H1 (cell line): ENCODE measurements around the gene SRRM2. TPM values are rescaled to one million over a fixed set of nuclear protein-coding genes. Genes with fewer than 3 reads are reported as not detected.

Experiments used
- CTCF ChIA-PET: fragments of 300-600 bp; sonication (Branson Sonifier 250); formaldehyde crosslinking; loops from one replicate; lab custom pipeline; 2021; ENCODE audit not compliant: partially characterized antibody; lab: Charles Lee
- POLR2A ChIA-PET: fragments of 300-600 bp; sonication (Branson Sonifier 250); formaldehyde crosslinking; loops from one replicate; lab custom pipeline; 2021; ENCODE audit warnings: inconsistent platforms; ENCODE audit not compliant: partially characterized antibody; lab: Charles Lee
- DNase-seq, 2 experiments: peaks; one replicate each; pipeline versions ENCODE4 v3.0.0 to v3.0.0-alpha.2; 2010 to 2022; ENCODE audit warnings: low spot score in 2 of 2, low read depth in 1 of 2, mixed read lengths in 1 of 2
- FAIRE-seq: peaks from 2 replicates; lab custom pipeline; 2011; peaks lifted over from hg19 to GRCh38; lab: Jason Lieb, UNC
- H2AFZ ChIP-seq: 2 replicates; pipeline ENCODE4 v1.8.1; 2012; ENCODE audit warnings: low read length, inconsistent platforms
- H2AK5ac ChIP-seq: 2 replicates; pipeline ENCODE4 v1.6.1; 2013; ENCODE audit warnings: low read depth, low read length
- H2BK120ac ChIP-seq: replicated peaks from 2 replicates; pipeline ENCODE3; 2013; ENCODE audit warnings: low read depth, low read length, inconsistent platforms
- H2BK12ac ChIP-seq: 2 replicates; pipeline ENCODE4 v1.6.1; 2013; ENCODE audit warnings: low read depth, low read length
- H2BK15ac ChIP-seq: 2 replicates; pipeline ENCODE4 v1.6.1; 2013; ENCODE audit warnings: low read length
- H2BK20ac ChIP-seq: 2 replicates; pipeline ENCODE4 v1.6.1; 2013; ENCODE audit warnings: low read length
- H2BK5ac ChIP-seq: 2 replicates; pipeline ENCODE4 v1.6.1; 2013; ENCODE audit warnings: low read depth, low read length
- H3K14ac ChIP-seq: 2 replicates; pipeline ENCODE4 v1.6.1; 2013; ENCODE audit warnings: inconsistent platforms; ENCODE audit not compliant: insufficient read length
- H3K18ac ChIP-seq: 2 replicates; pipeline ENCODE4 v1.6.1; 2013; ENCODE audit warnings: low read length; ENCODE audit errors: extremely low read depth
- H3K23ac ChIP-seq: 2 replicates; pipeline ENCODE4 v1.6.1; 2013; ENCODE audit warnings: inconsistent platforms; ENCODE audit not compliant: insufficient read length
- H3K23me2 ChIP-seq: 2 replicates; pipeline ENCODE4 v1.6.1; 2013; ENCODE audit warnings: low read depth, low read length
- H3K27ac ChIP-seq: 2 replicates; pipeline ENCODE4 v1.6.1; 2011; ENCODE audit warnings: low read depth, low read length, inconsistent platforms
- H3K27me3 ChIP-seq, 4 experiments: replicated peaks in 1 of 4; 1 replicate in 1 of 4; 2 replicates in 3 of 4; pipeline versions ENCODE4 v1.6.1 to v1.8.1; 2011 to 2013; ENCODE audit warnings: low read length in 3 of 4, mild to moderate bottlenecking in 3 of 4, inconsistent platforms in 2 of 4, mixed read lengths in 2 of 4, moderate library complexity in 1 of 4; ENCODE audit not compliant: control insufficient read depth in 3 of 4, insufficient read depth in 3 of 4; ENCODE audit errors: extremely low read depth in 1 of 4
- H3K36me3 ChIP-seq, 4 experiments: 2 replicates each; pipeline versions ENCODE4 v1.6.1 to v1.8.1; 2011 to 2013; ENCODE audit warnings: mild to moderate bottlenecking in 4 of 4, low read length in 3 of 4, moderate library complexity in 2 of 4, control low read depth in 1 of 4, inconsistent platforms in 1 of 4; ENCODE audit not compliant: insufficient read depth in 4 of 4, control insufficient read depth in 2 of 4
- H3K4ac ChIP-seq: replicated peaks from 2 replicates; pipeline ENCODE3; 2013; ENCODE audit warnings: low read length, low read depth, mixed read lengths, inconsistent platforms; ENCODE audit not compliant: insufficient read length
- H3K4me1 ChIP-seq, 4 experiments: replicated peaks in 1 of 4; 1 replicate in 1 of 4; 2 replicates in 3 of 4; pipeline versions ENCODE4 v1.6.1 to v1.8.1; 2011 to 2013; ENCODE audit warnings: low read length in 3 of 4, inconsistent platforms in 2 of 4, mixed read lengths in 1 of 4; ENCODE audit not compliant: insufficient read depth in 4 of 4, control insufficient read depth in 3 of 4
- H3K4me2 ChIP-seq, 2 experiments: 2 replicates each; pipeline versions ENCODE4 v1.6.1 to v1.8.1; 2011 to 2013; ENCODE audit warnings: low read depth in 2 of 2, low read length in 2 of 2, control low read depth in 1 of 2, inconsistent platforms in 1 of 2, mild to moderate bottlenecking in 1 of 2; ENCODE audit not compliant: insufficient read depth in 1 of 2
- H3K4me3 ChIP-seq, 4 experiments: fragments of 200-600, 300-600 bp in 1 of 4; sonication (generic), shearing (Covaris generic), sonication (Bioruptor Twin) in 1 of 4; 2 replicates each; pipeline versions ENCODE4 v1.5.1 to v1.8.1; 2011 to 2016; ENCODE audit warnings: low read length in 4 of 4, low read depth in 3 of 4, control low read depth in 2 of 4, inconsistent platforms in 2 of 4, mild to moderate bottlenecking in 2 of 4, mixed read lengths in 1 of 4, moderate library complexity in 1 of 4; ENCODE audit not compliant: insufficient read depth in 2 of 4; ENCODE audit errors: extremely low read depth in 1 of 4
- H3K56ac ChIP-seq: replicated peaks from 2 replicates; pipeline ENCODE3; 2013; ENCODE audit warnings: low read depth, mild to moderate bottlenecking, mixed read lengths, low read length, inconsistent platforms; ENCODE audit not compliant: insufficient read length
- H3K79me1 ChIP-seq: 2 replicates; pipeline ENCODE4 v1.6.1; 2013; ENCODE audit warnings: low read depth, low read length, control low read depth
- H3K79me2 ChIP-seq, 2 experiments: 2 replicates each; pipeline versions ENCODE4 v1.6.1 to v1.8.1; 2012 to 2013; ENCODE audit warnings: low read length in 2 of 2, mild to moderate bottlenecking in 2 of 2, inconsistent platforms in 1 of 2; ENCODE audit not compliant: insufficient read depth in 2 of 2, control insufficient read depth in 1 of 2
- H3K9ac ChIP-seq, 4 experiments: replicated peaks in 1 of 4; 1 replicate in 1 of 4; 2 replicates in 3 of 4; pipeline versions ENCODE4 v1.6.1 to v1.8.1; 2011 to 2013; ENCODE audit warnings: low read depth in 3 of 4, low read length in 3 of 4, control low read depth in 2 of 4, mild to moderate bottlenecking in 2 of 4, moderate library complexity in 2 of 4, inconsistent platforms in 1 of 4; ENCODE audit errors: extremely low read depth in 1 of 4
- H3K9me3 ChIP-seq, 2 experiments: 2 replicates each; pipeline versions ENCODE4 v1.6.1 to v1.8.1; 2012 to 2013; ENCODE audit warnings: mild to moderate bottlenecking in 2 of 2, moderate library complexity in 2 of 2, control low read depth in 1 of 2, inconsistent platforms in 1 of 2, low read depth in 1 of 2, low read length in 1 of 2, mixed read lengths in 1 of 2; ENCODE audit not compliant: insufficient read depth in 2 of 2
- H4K20me1 ChIP-seq, 2 experiments: replicated peaks in 1 of 2; 2 replicates each; pipeline versions ENCODE3 to v1.8.1; 2011 to 2013; ENCODE audit warnings: inconsistent platforms in 2 of 2, low read length in 2 of 2, mild to moderate bottlenecking in 1 of 2; ENCODE audit not compliant: insufficient read depth in 2 of 2, control insufficient read depth in 1 of 2
- H4K5ac ChIP-seq: 2 replicates; pipeline ENCODE4 v1.6.1; 2013; ENCODE audit warnings: low read length, low read depth, mixed read lengths, inconsistent platforms; ENCODE audit not compliant: insufficient read length
- H4K8ac ChIP-seq: 2 replicates; pipeline ENCODE4 v1.8.0; 2013; ENCODE audit warnings: mild to moderate bottlenecking, moderate library complexity, low read length, inconsistent platforms; ENCODE audit not compliant: insufficient read depth; ENCODE audit errors: extremely low read depth
- H4K91ac ChIP-seq: replicated peaks from 2 replicates; pipeline ENCODE3; 2013; ENCODE audit warnings: low read length, mixed read lengths, inconsistent platforms; ENCODE audit not compliant: insufficient read length
- BRCA1 ChIP-seq: IDR thresholded peaks from 2 replicates; pipeline ENCODE4 v1.6.1; 2012; ENCODE audit warnings: low read depth, low read length, improper control_type of control experiment
- CREB1 ChIP-seq: IDR thresholded peaks from 2 replicates; pipeline ENCODE4 v1.6.1; 2012; ENCODE audit warnings: inconsistent platforms
- NANOG ChIP-seq: IDR thresholded peaks from 2 replicates; pipeline ENCODE4 v1.6.1; 2011; ENCODE audit warnings: low read length, low read depth, mild to moderate bottlenecking, inconsistent platforms; ENCODE audit not compliant: insufficient read depth, poor library complexity, severe bottlenecking
- POLR2AphosphoS5 ChIP-seq: IDR thresholded peaks from 2 replicates; pipeline ENCODE4 v1.6.1; 2011; ENCODE audit warnings: low read depth, low read length
- SIN3A ChIP-seq, 2 experiments: IDR thresholded peaks in 1 of 2; conservative IDR thresholded peaks in 1 of 2; 2 replicates each; pipeline ENCODE4 v1.6.1; 2011 to 2012; ENCODE audit warnings: low read length in 2 of 2, improper control_type of control experiment in 1 of 2, low read depth in 1 of 2, mild to moderate bottlenecking in 1 of 2
- SUZ12 ChIP-seq: fragments of 200-600 bp; sonication (generic); IDR thresholded peaks from 2 replicates; pipeline ENCODE4 v1.6.1; 2012; ENCODE audit warnings: mild to moderate bottlenecking, inconsistent platforms, low read length, moderate library complexity, mixed read lengths
- WGBS, 2 experiments: shearing (Covaris generic) in 1 of 2; methylation state at CpG; one replicate each; pipeline versions ENCODE4 v1.1.6 to v1.1.7; 2013 to 2015; ENCODE audit warnings: low lambda C conversion rate in 2 of 2, mixed read lengths in 2 of 2, inconsistent platforms in 1 of 2, low coverage in 1 of 2, missing lambda C conversion rate in 1 of 2; ENCODE audit not compliant: insufficient replicate concordance in 2 of 2, insufficient coverage in 1 of 2, insufficient read length in 1 of 2; ENCODE audit errors: extremely low coverage in 1 of 2, missing lambda C conversion rate in 1 of 2; 5-methylcytosine and 5-hydroxymethylcytosine counted together
- polyA plus RNA-seq, 7 experiments: library from polyadenylated mRNA; depleted of rRNA in 3 of 7; stranded (reverse) in 5 of 7; unstranded in 2 of 7; fragments of >200 nt in 5 of 7; fragments of 200-250 nt in 2 of 7; gene quantifications; 1 replicate in 5 of 7; 2 replicates in 1 of 7; 4 replicates in 1 of 7; pipeline versions ENCODE4 v1.2.1 to v1.2.3, GENCODE V29; 2011 to 2013; ENCODE audit warnings: missing spikeins in 2 of 7, mixed read lengths in 2 of 7
- total RNA-seq: library from RNA; stranded (reverse); fragmentation: NEBNext Ultra II Directional; extraction: Animal tissue kit (Norgen Biotek cat#: 25700); gene quantifications from 2 replicates; pipeline ENCODE4 v1.2.1, GENCODE V29; 2021

SRRM2 gene
- total and polyA plus RNA-seq, 2 of the 8 experiments (the other 6 are each of a cell fraction or from before 2014, with no cell fraction given): 300 to 579 TPM

DNA sequence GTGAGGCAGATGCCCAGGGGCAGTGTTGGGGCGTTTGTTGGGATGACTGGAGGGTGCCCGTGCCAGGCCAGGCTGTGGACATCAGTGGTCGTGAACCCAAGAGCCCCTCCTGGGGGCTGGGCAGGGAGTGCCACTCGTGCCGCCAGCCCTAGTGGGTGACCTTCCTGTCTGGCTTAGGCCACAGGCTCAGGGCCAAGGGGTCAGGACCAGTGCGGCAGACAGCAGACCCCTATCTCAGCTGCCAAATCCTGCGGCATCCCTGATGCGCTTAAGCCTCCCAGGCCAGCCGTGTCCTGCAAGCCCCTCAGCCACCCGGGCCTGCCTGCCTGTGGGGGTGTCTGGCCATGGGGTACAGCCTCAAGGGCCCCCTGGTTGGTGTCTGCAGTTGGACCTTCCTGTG lies 47.1 kb upstream of the SRRM2 start:
- Histone ChIP-seq H4K5ac (no peak overlapping the region), H4K91ac (no peak overlapping the region), H3K27ac (no peak overlapping the region), H3K4me1 (no peaks in the 10 kb centered on the region), H3K36me3 (peaks cover 4 to 23% (median 14%) of the 10 kb centered on the region in 4 experiments; a peak in 5 of 8 replicates), H3K9ac (no peak overlapping the region), H3K9me3 (no peaks in the 10 kb centered on the region), H3K4ac (no peak overlapping the region), H2BK20ac (no peak overlapping the region), H3K56ac (no peak overlapping the region), H2BK120ac (no peak overlapping the region), H3K79me2 (no peaks in the 10 kb centered on the region), H3K18ac (no peak overlapping the region)
- POLR2A ChIA-PET: interaction anchor here (0.6 to 1.0 kb wide), 2 partner anchors 9 to 214 kb away, joined by 3 read pairs; no protein-coding TSS in a partner anchor
- 88% methylated on average over 10 of the region's 10 CpGs; no CpG with 5 or more reads in 1 of the 2 experiments for WGBS, 2 experiments
- no peak for TF ChIP-seq SUZ12
- TF ChIP-seq POLR2AphosphoS5: no peak
- no peak for TF ChIP-seq NANOG
- TF ChIP-seq CREB1: no peak
- no peak for TF ChIP-seq SIN3A (conservative IDR thresholded peaks at IDR 0.05 in 1 of 2, IDR thresholded peaks at IDR 0.05 in 1 of 2; ENCODE audit: low read depth in 1 of 2, low read length in 2 of 2)
- TF ChIP-seq BRCA1: no peak
- TF ChIP-seq, all 59 proteins: peak for 0
- peaks cover 4 to 20% of the 10 kb centered on the region in 2 experiments for H4K20me1 ChIP-seq
- H3K27me3 ChIP-seq: no peaks in the 10 kb centered on the region
- no peak overlapping the region for H2AK5ac ChIP-seq
- no peak overlapping the region for H3K4me3 ChIP-seq
- no peak overlapping the region; the same call in 1 of the 2 replicates for H4K8ac ChIP-seq
- no peak overlapping the region for H3K14ac ChIP-seq
- no peak for DNase-seq
- H2AFZ ChIP-seq: no peak overlapping the region
- H2BK12ac ChIP-seq: no peak overlapping the region
- H3K23me2 ChIP-seq: no peaks in the 10 kb centered on the region
- H3K4me2 ChIP-seq: no peak overlapping the region
- no peak overlapping the region for H2BK5ac ChIP-seq
- H2BK15ac ChIP-seq: no peak overlapping the region
- CTCF ChIA-PET: interaction anchor here (1.4 kb wide), 1 partner anchor 66 kb away, joined by 3 read pairs; no protein-coding TSS in a partner anchor
- no peak for FAIRE-seq
- H3K79me1 ChIP-seq: no peaks in the 10 kb centered on the region
- H3K23ac ChIP-seq: no peak overlapping the region
